ENCODE results near the gene GLYAT.
"Not testable (repeated sequence)": the region's sequence is repeated elsewhere in the genome, so short reads cannot be mapped to it uniquely, and the experiment has no call there.

GLYAT gene

GRCh38 chr11:58742981-58743880, 11.5 kb upstream of the GLYAT start:
- DNase-seq (ENCODE audit: low read depth) = no peak

DNA sequence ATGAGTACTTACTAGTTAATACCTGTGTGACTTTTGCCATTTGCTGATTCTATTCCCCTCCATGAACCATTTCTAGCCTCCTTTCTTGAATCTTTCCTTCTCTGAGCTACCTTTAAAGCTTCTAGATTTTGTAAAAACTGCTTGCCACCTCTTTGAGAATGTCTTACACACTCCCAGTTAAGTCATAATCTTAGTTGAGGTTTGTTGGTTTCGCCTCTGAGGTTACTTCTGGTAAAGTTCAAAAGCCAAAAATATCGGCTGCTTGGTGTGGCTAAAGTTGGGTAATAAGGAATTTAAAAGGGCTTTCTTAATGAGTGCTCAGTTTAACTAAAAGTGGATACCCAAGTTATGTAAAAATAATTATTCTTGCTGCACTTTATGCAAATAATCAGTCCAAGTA, 10.4 kb upstream of the GLYAT start:
- DNase-seq (ENCODE audit: low read depth) = no peak

DNA sequence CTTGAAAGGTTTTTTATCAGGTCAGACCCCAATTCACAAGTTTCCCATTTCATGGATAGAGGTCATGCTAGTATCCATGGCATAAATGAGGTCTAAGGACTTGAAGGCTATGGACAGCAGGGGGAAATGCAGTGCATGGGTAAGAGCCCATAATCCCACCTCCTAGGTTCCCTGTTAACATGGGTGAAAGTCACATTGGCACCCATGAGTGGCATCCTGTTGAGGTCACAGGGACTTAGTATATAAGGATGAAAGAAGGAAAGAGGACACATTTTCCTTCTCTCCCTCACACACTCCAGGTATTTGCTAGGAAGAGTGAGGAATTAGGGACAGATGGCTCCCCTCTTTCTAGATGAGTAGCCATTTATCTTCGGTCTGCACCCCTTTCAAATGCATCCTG, 9.4 kb upstream of the GLYAT start:
- no peak for DNase-seq (ENCODE audit: low read depth)

GRCh38 chr11:58740447-58740846, 8.7 kb upstream of the GLYAT start:
- DNase-seq (ENCODE audit: low read depth) = no peak

- no peak for DNase-seq (ENCODE audit: low read depth)
Observed at GRCh38 chr11:58739725-58740430, 8.1 kb upstream of the GLYAT start.

DNA sequence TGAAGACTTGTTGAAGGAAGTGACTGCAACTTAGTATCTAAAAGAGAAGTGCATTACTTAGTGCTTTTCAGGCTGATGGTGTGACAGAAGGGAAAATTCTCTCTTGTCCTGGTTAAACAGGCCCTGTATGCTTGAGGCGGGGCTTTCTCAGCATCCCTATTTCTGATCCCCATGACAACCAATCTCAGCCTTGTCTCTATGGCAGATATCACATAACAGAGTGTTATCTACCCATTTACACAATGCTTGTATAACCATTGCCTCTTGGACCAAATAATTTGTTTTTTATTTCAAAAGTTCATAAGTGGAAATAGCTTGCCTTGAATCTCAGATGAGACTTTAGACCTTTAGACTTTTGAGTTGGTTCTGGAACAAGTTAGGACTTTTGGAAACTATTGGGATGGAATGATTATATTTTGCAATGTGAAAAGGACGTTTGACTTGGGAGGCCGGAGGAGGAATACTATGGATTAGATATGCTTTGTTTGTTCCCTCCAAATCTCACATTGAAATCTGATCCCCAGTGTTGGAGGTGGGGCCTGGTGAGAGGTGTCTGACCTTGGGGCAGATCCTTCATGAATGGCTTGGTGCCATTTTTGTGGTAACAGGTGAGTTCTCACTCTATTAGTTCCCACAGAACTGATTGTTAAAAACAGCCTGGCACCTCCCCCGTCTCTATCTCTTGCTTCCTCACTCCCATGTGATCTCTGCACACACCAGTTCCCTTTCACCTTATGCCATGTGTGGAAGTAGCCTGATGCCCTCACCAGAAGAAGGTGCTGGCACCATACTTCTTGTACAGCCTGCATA, 3.1 kb upstream of the GLYAT start:
- DNase-seq (ENCODE audit: low read depth) = no peak

DNA sequence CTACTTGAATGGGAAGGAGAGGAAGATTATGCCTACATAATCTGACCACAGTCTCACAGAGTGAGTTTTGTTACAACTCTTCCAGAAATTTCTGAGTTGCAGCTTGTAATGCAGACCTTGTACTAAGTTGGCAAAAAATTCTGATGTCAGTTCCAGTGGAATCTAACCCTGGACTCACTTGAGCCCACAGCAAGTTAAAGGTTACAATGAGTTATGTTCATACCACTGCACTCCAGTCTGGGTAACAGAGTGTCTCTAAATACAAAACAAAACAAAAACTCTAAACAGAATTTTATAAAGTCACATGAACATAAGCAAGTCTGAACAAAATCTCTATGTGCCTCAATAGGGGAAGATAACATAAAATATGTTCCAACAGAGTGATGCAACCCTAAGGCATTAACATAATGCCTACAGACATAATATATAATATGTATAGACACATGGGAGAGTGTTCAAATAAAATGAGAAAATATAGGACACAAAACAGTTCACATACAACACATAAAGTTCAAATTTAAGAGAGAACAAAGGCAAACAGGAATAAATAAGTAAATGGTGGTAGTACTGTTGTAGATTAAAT, 1.1 kb downstream of the GLYAT start:
- DNase-seq (ENCODE audit: low read depth) = no peak

DNA sequence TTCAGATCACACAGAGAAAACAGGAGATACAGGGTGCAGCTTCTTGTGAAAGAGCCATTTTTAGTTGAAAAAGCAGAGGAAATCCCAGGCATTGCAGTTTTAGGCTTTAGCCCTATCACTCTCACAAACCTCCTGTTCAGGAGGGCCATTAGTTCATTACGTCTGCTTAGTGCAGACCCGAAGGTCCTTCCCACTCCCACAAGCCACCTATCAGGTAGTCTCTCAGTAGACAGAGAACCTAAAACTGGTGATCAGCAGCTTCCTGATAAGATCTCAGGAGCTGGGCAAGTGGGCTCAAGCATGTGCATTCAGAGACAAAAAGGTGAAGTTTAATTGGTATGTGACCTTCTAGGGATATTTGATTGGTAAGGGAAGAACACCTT, 4.3 kb downstream of the GLYAT start:
- no peak for DNase-seq (ENCODE audit: low read depth)

GRCh38 chr11:58726737-58727414, 4.9 kb downstream of the GLYAT start:
- DNase-seq (ENCODE audit: low read depth) = no peak

DNA sequence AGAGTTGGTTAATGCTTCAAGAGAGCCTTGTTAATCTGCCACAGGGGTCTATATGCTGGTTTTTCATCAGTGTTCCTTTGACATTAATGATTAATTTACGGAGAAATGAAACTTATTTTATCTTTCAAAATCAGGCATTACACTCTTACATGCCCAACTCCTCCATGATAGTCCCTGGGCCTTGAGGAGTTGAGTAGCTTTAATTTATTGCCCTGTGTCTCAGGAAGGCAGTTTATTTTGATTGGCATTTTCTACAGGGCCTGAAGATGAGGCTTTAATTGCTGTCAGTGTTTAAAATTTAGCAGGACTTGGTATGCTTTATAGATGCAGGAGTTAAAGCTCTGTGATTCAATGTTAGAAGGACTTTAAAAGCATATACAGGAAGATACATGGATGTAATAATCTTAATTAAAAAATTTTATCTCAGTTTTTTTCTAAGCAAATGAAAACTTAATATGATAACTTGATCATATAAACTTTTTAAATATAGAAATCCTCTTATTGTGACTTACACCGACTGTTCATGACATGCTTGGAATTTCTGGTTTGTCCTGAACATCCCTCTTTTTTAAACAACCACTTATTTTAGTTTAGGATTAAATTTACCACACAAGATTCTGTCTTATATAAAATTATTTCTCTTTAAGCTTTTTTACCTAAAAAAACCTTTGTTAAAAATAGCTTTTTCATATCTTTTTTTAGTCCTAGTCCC, 12.2 kb downstream of the GLYAT start:
- DNase-seq (ENCODE audit: low read depth) = no peak

DNA sequence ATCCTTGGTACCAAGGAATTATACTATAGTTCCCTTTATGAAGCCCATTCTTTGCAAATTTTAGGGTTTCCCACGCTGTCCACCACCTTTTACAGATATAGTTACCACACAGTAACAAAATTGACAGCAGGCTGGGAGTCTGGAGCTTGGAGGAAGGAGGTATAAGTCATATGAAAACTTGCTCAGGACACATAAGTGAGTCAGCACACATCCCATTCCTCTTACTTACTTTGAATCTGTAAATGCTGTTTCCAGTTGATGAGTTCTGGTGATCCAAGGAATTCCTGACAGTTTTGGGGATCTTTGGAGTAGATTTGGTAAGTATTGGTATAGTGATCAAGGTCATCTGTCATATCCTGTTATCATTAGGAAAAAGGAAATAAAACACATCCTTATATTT, 19.2 kb downstream of the GLYAT start:
- no peak for DNase-seq (ENCODE audit: low read depth)

- DNase-seq (ENCODE audit: low read depth) = no peak
Observed at GRCh38 chr11:58711832-58712231, 19.9 kb downstream of the GLYAT start.

- no peak for DNase-seq (ENCODE audit: low read depth)
Observed at GRCh38 chr11:58707767-58708166, 24.0 kb downstream of the GLYAT start.

DNA sequence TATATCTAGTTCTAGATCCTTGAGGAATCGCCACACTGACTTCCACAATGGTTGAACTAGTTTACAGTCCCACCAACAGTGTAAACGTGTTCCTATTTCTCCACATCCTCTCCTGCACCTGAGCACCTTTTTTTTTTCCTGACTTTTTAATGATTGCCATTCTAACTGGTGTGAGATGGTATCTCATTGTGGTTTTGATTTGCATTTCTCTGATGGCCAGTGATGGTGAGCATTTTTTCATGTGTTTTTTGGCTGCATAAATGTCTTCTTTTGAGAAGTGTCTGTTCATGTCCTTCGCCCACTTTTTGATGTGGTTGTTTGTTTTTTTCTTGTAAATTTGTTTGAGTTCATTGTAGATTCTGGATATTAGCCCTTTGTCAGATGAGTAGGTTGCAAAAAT, 34.9 kb downstream of the GLYAT start:
- not testable (repeated sequence) for DNase-seq (ENCODE audit: low read depth)

DNA sequence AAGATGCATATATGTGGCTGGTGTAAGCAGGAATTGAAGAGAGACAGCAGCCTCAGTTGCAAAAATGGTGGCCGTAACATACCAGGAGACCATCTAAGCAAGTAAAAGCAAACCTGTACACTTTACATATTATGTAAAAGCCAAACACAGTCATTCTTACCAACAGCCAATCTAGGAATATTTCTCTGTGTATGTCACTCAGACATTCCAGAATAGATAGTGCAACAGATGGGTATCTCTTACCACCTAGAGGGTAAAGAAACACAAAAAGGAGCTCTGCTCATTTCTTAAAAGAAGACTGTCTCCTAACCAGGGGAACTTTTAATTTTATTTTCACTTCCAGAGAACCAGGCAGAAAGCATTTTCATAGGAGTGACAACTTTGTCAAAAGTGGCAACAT, 38.7 kb downstream of the GLYAT start:
- DNase-seq (ENCODE audit: low read depth) = no peak

- DNase-seq (ENCODE audit: low read depth) = no peak
Observed at GRCh38 chr11:58691675-58692074, 40.1 kb downstream of the GLYAT start.

DNA sequence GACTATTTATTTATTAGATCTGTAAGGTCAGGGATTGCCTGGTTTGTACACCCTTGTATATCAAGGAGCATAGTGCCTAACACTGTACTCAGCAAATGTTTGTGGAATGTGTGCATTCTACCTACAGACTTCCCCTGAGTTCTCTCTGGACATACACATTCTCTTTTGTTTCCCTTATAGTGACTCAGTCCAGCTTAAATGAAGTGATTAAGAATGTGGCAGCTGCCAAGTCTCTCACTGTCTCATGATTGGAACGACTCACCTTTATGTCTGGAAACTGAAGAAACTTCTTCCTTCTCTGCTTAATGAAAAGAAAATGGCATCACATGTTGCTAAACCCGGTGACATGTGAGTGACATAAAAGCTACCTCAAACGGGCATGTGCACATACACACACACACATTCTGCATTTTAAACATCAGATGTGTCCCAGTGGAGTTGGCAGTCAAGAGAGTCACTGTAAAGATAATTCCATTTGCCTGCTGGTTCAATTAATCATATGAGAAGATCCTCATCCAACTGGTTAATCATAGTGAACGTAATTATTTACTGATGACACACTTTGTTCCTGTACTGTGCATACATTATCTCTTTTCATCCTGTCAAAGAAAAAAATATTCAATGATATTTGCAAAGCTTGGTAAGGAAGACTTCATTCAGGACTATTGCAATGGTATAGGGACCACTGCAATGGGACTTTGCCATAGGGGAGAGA, 42.8 kb downstream of the GLYAT start:
- no peak for DNase-seq (ENCODE audit: low read depth)

- DNase-seq (ENCODE audit: low read depth) = no peak
Observed at GRCh38 chr11:58685973-58686722, 45.6 kb downstream of the GLYAT start.

- not testable (repeated sequence) for DNase-seq (ENCODE audit: low read depth)
Observed at GRCh38 chr11:58682660-58683059, 49.1 kb downstream of the GLYAT start.

GRCh38 chr11:58677536-58677935, 54.2 kb downstream of the GLYAT start:
- not testable (repeated sequence) for DNase-seq (ENCODE audit: low read depth)

Data from activated T-cell treated with anti-CD3 and anti-CD28 coated beads for 1 hour (primary cell).